Stomach (tissue), 9 donors: Measurements from ENCODE around the gene AUTS2. TPM values are rescaled to one million over a fixed set of nuclear protein-coding genes. Genes with fewer than 3 reads are reported as not detected.

ENCODE experiments used
- DNase-seq, 2 donors: peaks; one replicate each; pipeline versions ENCODE4 v3.0.0 to v3.0.0-alpha.2; 2013 to 2019
- H3K27ac ChIP-seq, 5 donors: fragments of 200-600 bp in 4 of 5; sonication (generic) in 4 of 5; one replicate each; pipeline ENCODE4 v1.5.1; 2013 to 2019; ENCODE audit warnings: mild to moderate bottlenecking in 1 of 5, moderate library complexity in 1 of 5
- H3K27me3 ChIP-seq, 3 donors: fragments of 200-600 bp; sonication (generic); one replicate each; pipeline ENCODE4 v1.5.1; 2017 to 2019; ENCODE audit warnings: mixed run types in 1 of 3
- H3K36me3 ChIP-seq, 4 donors: fragments of 200-600 bp; sonication (generic); 1 replicate in 3 of 4; 2 replicates in 1 of 4; pipeline ENCODE4 v1.5.1; 2016 to 2019
- H3K4me1 ChIP-seq, 4 donors: fragments of 200-600 bp; sonication (generic); one replicate each; pipeline ENCODE4 v1.5.1; 2016 to 2019
- H3K4me3 ChIP-seq, 4 donors: fragments of 200-600 bp; sonication (generic) in 3 of 4; one replicate each; pipeline ENCODE4 v1.5.1; 2016 to 2019; ENCODE audit warnings: mild to moderate bottlenecking in 1 of 4
- H3K9me3 ChIP-seq, 4 donors: fragments of 200-600 bp; sonication (generic); one replicate each; pipeline ENCODE4 v1.5.1; 2016 to 2019
- CTCF ChIP-seq, 7 experiments: fragments of 450-650 bp in 4 of 7; fragments of 200-600 bp in 3 of 7; sonication (generic) in 3 of 7; IDR thresholded peaks; one replicate each; pipeline ENCODE4 v1.5.1; 2016 to 2019; ENCODE audit warnings: antibody characterized with exemption in 7 of 7, control low read depth in 2 of 7, mild to moderate bottlenecking in 1 of 7
- EP300 ChIP-seq: sonication (generic); formaldehyde crosslinking; IDR thresholded peaks from one replicate; pipeline ENCODE4 v1.6.1; 2017; ENCODE audit warnings: antibody characterized with exemption
- POLR2A ChIP-seq, 4 donors: fragments of 450-650 bp; IDR thresholded peaks; one replicate each; pipeline ENCODE4 v1.6.1; 2016; ENCODE audit warnings: antibody characterized with exemption in 4 of 4, control low read depth in 2 of 4, mild to moderate bottlenecking in 1 of 4, moderate library complexity in 1 of 4
- POLR2AphosphoS5 ChIP-seq, 3 donors: sonication (generic); formaldehyde crosslinking; IDR thresholded peaks; one replicate each; pipeline ENCODE4 v1.6.1; 2016; ENCODE audit warnings: antibody characterized with exemption in 3 of 3
- WGBS, 5 donors: extraction: QIAGEN DNeasy Blood & Tissue Kit in 3 of 5; methylation state at CpG; one replicate each; pipeline versions ENCODE4 v1.1.5 to v1.1.7; 2013 to 2018; 5-methylcytosine and 5-hydroxymethylcytosine counted together
- intact Hi-C: fragments of 100-400 bp; cut with DNase I; formaldehyde crosslinking; loops from one replicate; pipeline ENCODE4 v1.15.1; 2023; ENCODE audit warnings: low total_unique reads
- polyA plus RNA-seq, 3 donors: library from polyadenylated mRNA; stranded (reverse); fragments of 200-250 nt; gene quantifications; one replicate each; pipeline ENCODE4 v1.2.3, GENCODE V29; 2013
- total RNA-seq, 5 donors: library from RNA; depleted of rRNA; stranded (reverse); fragments of >200 nt; gene quantifications; one replicate each; pipeline versions ENCODE4 v1.1.0 to v1.2.3, GENCODE V29; 2014 to 2016
- donor health status: healthy with polysubstance abuse.
- donor health status: Bipolar disorder and iron deficiency.
- donor health status: healthy.

Gene AUTS2
- total and polyA plus RNA-seq, 8 donors: 3.8 to 90.3 (median 38.1) TPM

- intact Hi-C loops: no loop called here
These were observed 515.3 kb downstream of the AUTS2 start for GRCh38 chr7:70113536-70113935.

GRCh38 chr7:70114806-70115205 lies 516.5 kb downstream of the AUTS2 start:
- H3K9me3 ChIP-seq: no peaks in the 10 kb centered on the region
- intact Hi-C loops: no loop called here
- H3K27me3 ChIP-seq: no peaks in the 10 kb centered on the region
- H3K27ac ChIP-seq: no peak overlapping the region
- no peak overlapping the region for H3K4me3 ChIP-seq
- H3K4me1 ChIP-seq: no peaks in the 10 kb centered on the region
- WGBS, 5 donors: 60 to 77% (median 66%) methylated on average over 2 of the region's 2 CpGs
- TF ChIP-seq POLR2A (IDR thresholded peaks at IDR 0.05): no peak
- DNase-seq: no peak
- H3K36me3 ChIP-seq: peaks cover 0 to 11% (median 0%) of the 10 kb centered on the region in 4 donors

More at GRCh38 chr7:70113536-70113935, 515.3 kb downstream of the AUTS2 start:
- Histone ChIP-seq H3K4me3 (no peak overlapping the region), H3K36me3 (peaks cover 0 to 3% (median 0%) of the 10 kb centered on the region in 4 donors), H3K4me1 (no peaks in the 10 kb centered on the region), H3K9me3 (no peaks in the 10 kb centered on the region), H3K27ac (no peak overlapping the region), H3K27me3 (no peaks in the 10 kb centered on the region)
- no peak for TF ChIP-seq EP300
- TF ChIP-seq POLR2AphosphoS5 (IDR thresholded peaks at IDR 0.05): no peak
- TF ChIP-seq POLR2A (IDR thresholded peaks at IDR 0.05): no peak
- no peak for TF ChIP-seq CTCF (IDR thresholded peaks at IDR 0.05)
- DNase-seq: no peak
- 90 to 95% (median 94%) methylated on average over 3 of the region's 3 CpGs for WGBS, 5 donors

GRCh38 chr7:70116244-70116643 lies 518.0 kb downstream of the AUTS2 start:
- Histone ChIP-seq H3K27me3 (no peaks in the 10 kb centered on the region), H3K4me3 (no peak overlapping the region), H3K9me3 (no peaks in the 10 kb centered on the region), H3K4me1 (no peaks in the 10 kb centered on the region), H3K27ac (no peak overlapping the region), H3K36me3 (peaks cover 0 to 13% (median 0%) of the 10 kb centered on the region in 4 donors)
- DNase-seq: no peak
- no peak for TF ChIP-seq POLR2AphosphoS5 (IDR thresholded peaks at IDR 0.05)
- no peak for TF ChIP-seq CTCF (IDR thresholded peaks at IDR 0.05)
- no peak for TF ChIP-seq POLR2A (IDR thresholded peaks at IDR 0.05)
- TF ChIP-seq EP300: no peak
- intact Hi-C loops: no loop called here
- WGBS, 5 donors: 57 to 69% (median 62%) methylated on average over 2 of the region's 2 CpGs

GRCh38 chr7:70116867-70117266 lies 518.6 kb downstream of the AUTS2 start:
- H3K4me1 ChIP-seq: no peaks in the 10 kb centered on the region
- peaks cover 0 to 13% (median 0%) of the 10 kb centered on the region in 4 donors for H3K36me3 ChIP-seq
- WGBS, 5 donors: 32 to 100% (median 91%) methylated on average over 1 of the region's 1 CpG
- peaks cover 0 to 4% (median 0%) of the 10 kb centered on the region in 4 donors for H3K9me3 ChIP-seq
- intact Hi-C loops: no loop called here
- no peak overlapping the region for H3K27ac ChIP-seq
- no peaks in the 10 kb centered on the region for H3K27me3 ChIP-seq
- TF ChIP-seq POLR2A (IDR thresholded peaks at IDR 0.05): no peak
- TF ChIP-seq CTCF (IDR thresholded peaks at IDR 0.05): no peak
- no peak for TF ChIP-seq EP300
- no peak for TF ChIP-seq POLR2AphosphoS5 (IDR thresholded peaks at IDR 0.05)
- no peak overlapping the region for H3K4me3 ChIP-seq
- no peak for DNase-seq

GRCh38 chr7:70120851-70121250 lies 522.6 kb downstream of the AUTS2 start:
- Histone ChIP-seq H3K4me3 (no peak overlapping the region), H3K27ac (no peak overlapping the region), H3K36me3 (peaks cover 0 to 13% (median 0%) of the 10 kb centered on the region in 4 donors), H3K9me3 (peaks cover 0 to 23% (median 15%) of the 10 kb centered on the region in 4 donors), H3K27me3 (no peaks in the 10 kb centered on the region), H3K4me1 (no peaks in the 10 kb centered on the region)
- intact Hi-C loops: no loop called here
- WGBS, 5 donors: 89 to 97% (median 94%) methylated on average over 1 of the region's 1 CpG
- no peak for TF ChIP-seq POLR2A (IDR thresholded peaks at IDR 0.05)
- DNase-seq: no peak
